Measurements from ENCODE around the gene DNAJB2.

DNA sequence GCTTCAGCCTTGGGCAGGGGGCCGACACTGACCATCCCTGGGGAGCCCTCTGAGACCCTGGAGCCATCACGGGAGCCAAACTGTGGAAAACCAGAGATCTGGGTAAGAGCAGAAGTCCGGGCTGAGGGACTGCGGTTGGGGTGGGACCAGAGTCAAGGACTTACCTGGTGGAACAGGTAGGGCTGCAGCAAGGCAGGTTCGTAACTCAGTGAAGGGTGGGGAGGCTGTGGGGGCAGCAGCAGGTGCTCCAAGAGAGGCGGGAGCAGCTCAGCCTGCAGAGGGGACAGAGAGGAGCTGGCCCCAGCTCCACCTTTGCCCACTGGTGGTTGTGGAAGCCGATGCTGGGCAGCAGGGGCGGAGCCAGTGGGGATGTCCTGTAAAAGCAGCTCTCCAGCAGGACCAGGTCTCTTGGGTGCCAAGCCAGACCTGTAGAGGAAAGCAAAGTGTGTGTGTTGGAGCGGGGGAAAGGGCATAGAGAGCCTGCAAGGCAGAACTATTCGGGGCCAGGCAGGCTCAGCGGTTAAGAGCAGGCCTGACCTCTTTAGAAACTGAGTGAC is 23.3 kb downstream of the DNAJB2 start:
- TF ChIP-seq, protein P1, sequence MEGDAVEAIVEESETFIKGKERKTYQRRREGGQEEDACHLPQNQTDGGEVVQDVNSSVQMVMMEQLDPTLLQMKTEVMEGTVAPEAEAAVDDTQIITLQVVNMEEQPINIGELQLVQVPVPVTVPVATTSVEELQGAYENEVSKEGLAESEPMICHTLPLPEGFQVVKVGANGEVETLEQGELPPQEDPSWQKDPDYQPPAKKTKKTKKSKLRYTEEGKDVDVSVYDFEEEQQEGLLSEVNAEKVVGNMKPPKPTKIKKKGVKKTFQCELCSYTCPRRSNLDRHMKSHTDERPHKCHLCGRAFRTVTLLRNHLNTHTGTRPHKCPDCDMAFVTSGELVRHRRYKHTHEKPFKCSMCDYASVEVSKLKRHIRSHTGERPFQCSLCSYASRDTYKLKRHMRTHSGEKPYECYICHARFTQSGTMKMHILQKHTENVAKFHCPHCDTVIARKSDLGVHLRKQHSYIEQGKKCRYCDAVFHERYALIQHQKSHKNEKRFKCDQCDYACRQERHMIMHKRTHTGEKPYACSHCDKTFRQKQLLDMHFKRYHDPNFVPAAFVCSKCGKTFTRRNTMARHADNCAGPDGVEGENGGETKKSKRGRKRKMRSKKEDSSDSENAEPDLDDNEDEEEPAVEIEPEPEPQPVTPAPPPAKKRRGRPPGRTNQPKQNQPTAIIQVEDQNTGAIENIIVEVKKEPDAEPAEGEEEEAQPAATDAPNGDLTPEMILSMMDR (IDR thresholded peaks at IDR 0.05; ENCODE audit: poor library complexity), result no peak
- TF ChIP-seq EZH2 (IDR thresholded peaks at IDR 0.05; ENCODE audit: borderline replicate concordance) (no peak), EZH2phosphoT487 (IDR thresholded peaks at IDR 0.05; ENCODE audit: low read depth, severe bottlenecking, unreplicated experiment) (no peak)

Measured in hepatocyte (in vitro differentiated cells).